BJ (cell line): ENCODE data around the gene TTC39C. TPM values are rescaled to one million over a fixed set of nuclear protein-coding genes. Genes with fewer than 3 reads are reported as not detected.

Source experiments
- CTCF ChIA-PET: fragments of 350-600 bp; formaldehyde crosslinking; extraction: SDS; loops from one replicate; lab custom pipeline; 2021; ENCODE audit warnings: antibody characterized with exemption, inconsistent platforms; lab: Yijun Ruan, JAX
- POLR2A ChIA-PET: fragments of 300-600 bp; sonication (Branson Sonifier 250); formaldehyde crosslinking; extraction: SDS; loops from one replicate; lab custom pipeline; 2021; ENCODE audit warnings: antibody characterized with exemption; lab: Charles Lee
- DNase-seq: peaks from one replicate; pipeline ENCODE4 v3.0.0-alpha.2; 2011; ENCODE audit warnings: low read depth
- H3K27me3 ChIP-seq: 2 replicates; pipeline ENCODE4 v1.6.0; 2011; ENCODE audit warnings: low read length; ENCODE audit not compliant: control insufficient read depth, insufficient read depth
- H3K36me3 ChIP-seq: 2 replicates; pipeline ENCODE4 v1.5.1; 2011; ENCODE audit warnings: low read length; ENCODE audit not compliant: control insufficient read depth, insufficient read depth
- H3K4me3 ChIP-seq: 2 replicates; pipeline ENCODE4 v1.5.1; 2011; ENCODE audit warnings: low read depth, mild to moderate bottlenecking, control low read depth, low read length
- CTCF ChIP-seq: IDR thresholded peaks from 2 replicates; pipeline ENCODE4 v1.5.1; 2011; ENCODE audit warnings: low read depth, mild to moderate bottlenecking, control low read depth, inconsistent platforms, low read length, moderate library complexity; ENCODE audit not compliant: insufficient read depth
- polyA plus RNA-seq: library from polyadenylated mRNA; depleted of rRNA; stranded (reverse); fragments of >200 nt; gene quantifications from 2 replicates; pipeline ENCODE4 v1.2.3, GENCODE V29; 2011

Gene TTC39C
- polyA plus RNA-seq, 1 experiment = 37.9 TPM

- Histone ChIP-seq H3K27me3 (peaks cover 1% of the 10 kb centered on the region), H3K4me3 (no peak overlapping the region), H3K36me3 (no peaks in the 10 kb centered on the region)
- no peak for TF ChIP-seq CTCF
- no peak for DNase-seq
- CTCF ChIA-PET = interaction anchor here (1.1 kb wide), 1 partner anchor 150 kb away, joined by 7 read pairs; no protein-coding TSS in a partner anchor
- POLR2A ChIA-PET = no interaction called here
These were observed 44.9 kb upstream of the TTC39C start for GRCh38 chr18:23969664-23970063.

GRCh38 chr18:23970161-23971096, 44.1 kb upstream of the TTC39C start:
- Histone ChIP-seq H3K4me3 (no peak overlapping the region), H3K27me3 (peaks cover 1% of the 10 kb centered on the region), H3K36me3 (no peaks in the 10 kb centered on the region)
- no peak for DNase-seq
- ChIA-PET POLR2A (no interaction called here), CTCF (interaction anchor here (0.7 kb wide), 1 partner anchor 13 kb away, joined by 4 read pairs; no protein-coding TSS in a partner anchor)
- no peak for TF ChIP-seq CTCF

GRCh38 chr18:23971097-23971440, 43.5 kb upstream of the TTC39C start:
- H3K36me3 ChIP-seq = no peaks in the 10 kb centered on the region
- ChIA-PET CTCF (interaction anchor here (0.7 to 1.0 kb wide), 2 partner anchors 26 to 146 kb away, joined by 3 to 4 read pairs; no protein-coding TSS in a partner anchor), POLR2A (no interaction called here)
- TF ChIP-seq CTCF = no peak
- H3K27me3 ChIP-seq = peaks cover 1% of the 10 kb centered on the region
- DNase-seq = no peak
- H3K4me3 ChIP-seq = no peak overlapping the region

- POLR2A ChIA-PET = no interaction called here
- Histone ChIP-seq H3K27me3 (peaks cover 1% of the 10 kb centered on the region), H3K4me3 (no peak overlapping the region), H3K36me3 (no peaks in the 10 kb centered on the region)
- DNase-seq = no peak
- CTCF ChIA-PET = interaction anchor here (0.7 to 1.0 kb wide), 2 partner anchors 27 to 147 kb away, joined by 3 to 4 read pairs; no protein-coding TSS in a partner anchor
- TF ChIP-seq CTCF = no peak
These were observed 42.8 kb upstream of the TTC39C start for GRCh38 chr18:23971666-23972230.

- no peak for DNase-seq
- H3K36me3 ChIP-seq = no peaks in the 10 kb centered on the region
- no peak for TF ChIP-seq CTCF
- H3K27me3 ChIP-seq = peaks cover 1% of the 10 kb centered on the region
- ChIA-PET CTCF (no interaction called here), POLR2A (no interaction called here)
- H3K4me3 ChIP-seq = no peak overlapping the region
These were observed 42.1 kb upstream of the TTC39C start for GRCh38 chr18:23972453-23972852.
